Measurements from ENCODE around the gene TMEM117. TPM values are rescaled to one million over a fixed set of nuclear protein-coding genes. Genes with fewer than 3 reads are reported as not detected.

Gene TMEM117
- total and polyA plus RNA-seq, 7 donors: 2.3 to 21.4 (median 17.5) TPM

DNA sequence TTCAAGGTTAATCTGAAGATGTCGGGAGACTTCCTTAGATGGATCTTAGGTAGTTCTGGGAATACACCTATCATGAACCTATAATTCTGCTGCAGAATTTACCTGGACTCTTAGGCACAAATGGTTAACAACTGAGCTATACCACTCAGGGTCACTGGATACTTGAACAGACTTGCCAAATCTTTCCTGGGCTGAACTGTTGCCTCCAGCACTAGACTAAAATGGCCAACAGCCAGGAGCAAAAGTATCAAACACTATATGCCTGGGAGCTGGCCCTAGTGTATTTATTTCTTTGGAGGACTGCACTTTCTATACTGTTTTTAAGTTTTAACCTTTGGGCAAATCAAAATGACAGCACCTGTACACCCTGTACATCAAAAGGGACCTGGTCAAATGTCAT lies 252.8 kb downstream of the TMEM117 start:
- no peak for TF ChIP-seq POLR2AphosphoS5 (IDR thresholded peaks at IDR 0.05)
- TF ChIP-seq POLR2A (IDR thresholded peaks at IDR 0.05): no peak
- TF ChIP-seq, protein P1, sequence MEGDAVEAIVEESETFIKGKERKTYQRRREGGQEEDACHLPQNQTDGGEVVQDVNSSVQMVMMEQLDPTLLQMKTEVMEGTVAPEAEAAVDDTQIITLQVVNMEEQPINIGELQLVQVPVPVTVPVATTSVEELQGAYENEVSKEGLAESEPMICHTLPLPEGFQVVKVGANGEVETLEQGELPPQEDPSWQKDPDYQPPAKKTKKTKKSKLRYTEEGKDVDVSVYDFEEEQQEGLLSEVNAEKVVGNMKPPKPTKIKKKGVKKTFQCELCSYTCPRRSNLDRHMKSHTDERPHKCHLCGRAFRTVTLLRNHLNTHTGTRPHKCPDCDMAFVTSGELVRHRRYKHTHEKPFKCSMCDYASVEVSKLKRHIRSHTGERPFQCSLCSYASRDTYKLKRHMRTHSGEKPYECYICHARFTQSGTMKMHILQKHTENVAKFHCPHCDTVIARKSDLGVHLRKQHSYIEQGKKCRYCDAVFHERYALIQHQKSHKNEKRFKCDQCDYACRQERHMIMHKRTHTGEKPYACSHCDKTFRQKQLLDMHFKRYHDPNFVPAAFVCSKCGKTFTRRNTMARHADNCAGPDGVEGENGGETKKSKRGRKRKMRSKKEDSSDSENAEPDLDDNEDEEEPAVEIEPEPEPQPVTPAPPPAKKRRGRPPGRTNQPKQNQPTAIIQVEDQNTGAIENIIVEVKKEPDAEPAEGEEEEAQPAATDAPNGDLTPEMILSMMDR (IDR thresholded peaks at IDR 0.05): no peak
- TF ChIP-seq EP300 (IDR thresholded peaks at IDR 0.05): no peak
- Histone ChIP-seq H3K4me1 (peaks cover 0 to 18% (median 4%) of the 10 kb centered on the region in 4 donors), H3K9me3 (no peaks in the 10 kb centered on the region), H3K27ac (no peak overlapping the region), H3K27me3 (no peaks in the 10 kb centered on the region), H3K4me3 (no peak overlapping the region), H3K36me3 (no peaks in the 10 kb centered on the region)
- no peak for DNase-seq
- intact Hi-C loops (cut with DNase I): no loop called here
- WGBS, 2 donors: 93 to 100% methylated on average over 1 of the region's 1 CpG

- no peaks in the 10 kb centered on the region for H3K9me3 ChIP-seq
- H3K27me3 ChIP-seq: no peaks in the 10 kb centered on the region
- intact Hi-C loops (cut with DNase I): no loop called here
- DNase-seq: no peak
- no peak for TF ChIP-seq EP300 (IDR thresholded peaks at IDR 0.05)
- H3K4me3 ChIP-seq: no peak overlapping the region
- no peak overlapping the region for H3K27ac ChIP-seq
- H3K36me3 ChIP-seq: no peaks in the 10 kb centered on the region
- H3K4me1 ChIP-seq: peaks cover 0 to 18% (median 4%) of the 10 kb centered on the region in 4 donors
- 93 to 97% methylated on average over 3 of the region's 3 CpGs for WGBS, 2 donors
Observed at GRCh38 chr12:44091948-44092606, 256.2 kb downstream of the TMEM117 start.

DNA sequence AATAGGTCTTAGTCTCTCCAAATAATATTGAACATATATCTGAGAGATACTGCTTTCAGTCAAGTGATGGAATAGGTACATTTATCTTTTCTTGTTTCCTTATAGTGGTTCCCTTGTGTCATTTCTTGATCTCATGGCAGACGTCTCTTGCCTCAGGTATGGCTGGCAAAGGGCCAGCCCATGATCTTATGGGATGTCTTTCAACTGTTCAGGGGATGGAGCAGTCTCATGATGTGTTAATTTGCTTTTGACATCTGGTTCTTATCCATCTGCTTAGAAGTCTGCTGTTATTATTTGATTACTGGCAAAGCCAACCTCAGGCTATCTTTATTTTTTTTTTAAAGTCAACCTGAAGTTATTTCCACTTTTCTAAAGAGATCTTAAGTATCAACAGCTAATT lies 262.9 kb downstream of the TMEM117 start:
- intact Hi-C loops (cut with DNase I): no loop called here
- Histone ChIP-seq H3K27me3 (no peaks in the 10 kb centered on the region), H3K4me3 (no peak overlapping the region), H3K9me3 (no peaks in the 10 kb centered on the region), H3K27ac (no peak overlapping the region), H3K4me1 (peaks cover 0 to 11% (median 9%) of the 10 kb centered on the region in 4 donors), H3K36me3 (no peaks in the 10 kb centered on the region)
- DNase-seq: no peak
- TF ChIP-seq POLR2AphosphoS5 (IDR thresholded peaks at IDR 0.05) (no peak), EP300 (IDR thresholded peaks at IDR 0.05) (no peak), POLR2A (IDR thresholded peaks at IDR 0.05) (no peak)
- TF ChIP-seq, protein P1 (IDR thresholded peaks at IDR 0.05): no peak
- 64 to 72% methylated on average over 1 of the region's 1 CpG for WGBS, 2 donors

- 90 to 93% methylated on average over 1 of the region's 1 CpG for WGBS, 2 donors
- Histone ChIP-seq H3K4me3 (no peak overlapping the region), H3K4me1 (peaks cover 0 to 11% (median 9%) of the 10 kb centered on the region in 4 donors), H3K9me3 (no peaks in the 10 kb centered on the region), H3K36me3 (no peaks in the 10 kb centered on the region), H3K27me3 (no peaks in the 10 kb centered on the region), H3K27ac (no peak overlapping the region)
- intact Hi-C loops (cut with DNase I): no loop called here
- no peak for DNase-seq
- TF ChIP-seq EP300 (IDR thresholded peaks at IDR 0.05): no peak
- TF ChIP-seq POLR2A (IDR thresholded peaks at IDR 0.05): no peak
- TF ChIP-seq, protein P1 (IDR thresholded peaks at IDR 0.05): no peak
- TF ChIP-seq POLR2AphosphoS5 (IDR thresholded peaks at IDR 0.05): no peak
Observed at GRCh38 chr12:44099486-44099885, 263.6 kb downstream of the TMEM117 start.

DNA sequence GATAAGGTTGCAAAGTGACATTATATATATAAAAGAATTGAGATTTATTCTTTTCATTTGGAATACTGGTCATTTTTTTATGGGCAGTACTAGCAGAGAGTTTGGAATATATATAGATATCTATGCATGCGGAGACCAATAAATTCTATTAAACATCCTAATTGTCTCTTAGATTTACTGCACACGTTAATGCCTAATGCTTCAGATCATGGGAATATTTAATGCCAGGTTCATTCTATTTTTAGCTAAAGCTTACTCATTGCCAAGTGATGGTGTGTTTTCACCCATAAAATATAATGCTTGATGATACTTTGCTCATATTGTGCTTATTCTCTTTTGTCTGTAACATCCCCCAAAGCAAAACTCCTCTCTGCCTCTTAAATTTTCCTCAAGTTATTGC lies 264.4 kb downstream of the TMEM117 start:
- Histone ChIP-seq H3K36me3 (no peaks in the 10 kb centered on the region), H3K27ac (no peak overlapping the region), H3K4me3 (no peak overlapping the region), H3K4me1 (peaks cover 0 to 11% (median 9%) of the 10 kb centered on the region in 4 donors), H3K9me3 (no peaks in the 10 kb centered on the region), H3K27me3 (no peaks in the 10 kb centered on the region)
- intact Hi-C loops (cut with DNase I): no loop called here
- whole genome bisulfite sequencing, 2 donors: 93 to 98% methylated on average over 2 of the region's 2 CpGs
- no peak for TF ChIP-seq POLR2AphosphoS5 (IDR thresholded peaks at IDR 0.05)
- no peak for TF ChIP-seq EP300 (IDR thresholded peaks at IDR 0.05)
- TF ChIP-seq POLR2A (IDR thresholded peaks at IDR 0.05): no peak
- TF ChIP-seq, protein P1 (IDR thresholded peaks at IDR 0.05): no peak
- DNase-seq: no peak

Measured in sigmoid colon (tissue), 7 donors.